ENCODE data around the gene SLC6A17. TPM values are rescaled to one million over a fixed set of nuclear protein-coding genes. Genes with fewer than 3 reads are reported as not detected.
A peak's percentile ranks its signal among the peaks of the same experiment; 100 is the strongest.

The SLC6A17 gene
- total RNA-seq, 1 experiment from 2014 or later = not detected

GRCh38 chr1:110210604-110211495, 60.6 kb downstream of the SLC6A17 start:
- Histone ChIP-seq H3K9me3 (replicated peaks) (no peaks in the 10 kb centered on the region), H3K4me1 (no peaks in the 10 kb centered on the region), H3K27me3 (peaks cover 16% of the 10 kb centered on the region), H3K4me3 (peak overlapping the region; percentile 62), H3K36me3 (no peaks in the 10 kb centered on the region), H3K27ac (no peak overlapping the region)
- peak; percentile 22 to 24 for DNase-seq

GRCh38 chr1:110211496-110212168, 61.3 kb downstream of the SLC6A17 start:
- H3K4me1 ChIP-seq = no peaks in the 10 kb centered on the region
- no peaks in the 10 kb centered on the region for H3K36me3 ChIP-seq
- H3K27me3 ChIP-seq = peaks cover 19% of the 10 kb centered on the region
- no peak overlapping the region for H3K27ac ChIP-seq
- DNase-seq = no peak
- H3K9me3 ChIP-seq (replicated peaks) = no peaks in the 10 kb centered on the region
- H3K4me3 ChIP-seq = no peak overlapping the region

- no peak overlapping the region for H3K4me3 ChIP-seq
- H3K27ac ChIP-seq = no peak overlapping the region
- DNase-seq = no peak
- H3K9me3 ChIP-seq (replicated peaks) = no peaks in the 10 kb centered on the region
- peaks cover 22% of the 10 kb centered on the region for H3K27me3 ChIP-seq
- H3K36me3 ChIP-seq = no peaks in the 10 kb centered on the region
- H3K4me1 ChIP-seq = no peaks in the 10 kb centered on the region
Measured at GRCh38 chr1:110212169-110213142, 62.2 kb downstream of the SLC6A17 start.

DNA sequence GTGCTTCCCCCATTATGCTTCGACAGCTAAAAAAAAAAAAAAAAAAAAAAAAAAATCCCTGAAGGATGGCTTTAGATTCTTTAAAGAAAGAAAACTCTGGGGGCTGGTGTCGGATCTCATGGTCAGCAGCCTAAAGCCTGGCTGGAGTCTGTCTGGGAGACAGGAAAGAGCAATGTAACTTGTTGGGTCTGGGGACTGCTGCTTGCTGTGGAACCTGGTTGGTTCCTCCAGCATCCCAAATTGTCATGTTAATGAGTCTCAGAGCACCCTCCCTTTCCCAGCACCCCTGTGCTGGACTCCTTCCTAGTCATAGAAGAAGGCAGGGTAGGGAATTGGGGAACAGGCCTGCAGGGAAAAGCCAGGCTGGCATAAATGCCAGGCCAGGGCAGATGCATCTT, 62.8 kb downstream of the SLC6A17 start:
- Histone ChIP-seq H3K36me3 (no peaks in the 10 kb centered on the region), H3K4me3 (no peak overlapping the region), H3K27ac (no peak overlapping the region), H3K9me3 (replicated peaks) (no peaks in the 10 kb centered on the region), H3K4me1 (no peaks in the 10 kb centered on the region), H3K27me3 (peaks cover 22% of the 10 kb centered on the region)
- no peak for DNase-seq

DNA sequence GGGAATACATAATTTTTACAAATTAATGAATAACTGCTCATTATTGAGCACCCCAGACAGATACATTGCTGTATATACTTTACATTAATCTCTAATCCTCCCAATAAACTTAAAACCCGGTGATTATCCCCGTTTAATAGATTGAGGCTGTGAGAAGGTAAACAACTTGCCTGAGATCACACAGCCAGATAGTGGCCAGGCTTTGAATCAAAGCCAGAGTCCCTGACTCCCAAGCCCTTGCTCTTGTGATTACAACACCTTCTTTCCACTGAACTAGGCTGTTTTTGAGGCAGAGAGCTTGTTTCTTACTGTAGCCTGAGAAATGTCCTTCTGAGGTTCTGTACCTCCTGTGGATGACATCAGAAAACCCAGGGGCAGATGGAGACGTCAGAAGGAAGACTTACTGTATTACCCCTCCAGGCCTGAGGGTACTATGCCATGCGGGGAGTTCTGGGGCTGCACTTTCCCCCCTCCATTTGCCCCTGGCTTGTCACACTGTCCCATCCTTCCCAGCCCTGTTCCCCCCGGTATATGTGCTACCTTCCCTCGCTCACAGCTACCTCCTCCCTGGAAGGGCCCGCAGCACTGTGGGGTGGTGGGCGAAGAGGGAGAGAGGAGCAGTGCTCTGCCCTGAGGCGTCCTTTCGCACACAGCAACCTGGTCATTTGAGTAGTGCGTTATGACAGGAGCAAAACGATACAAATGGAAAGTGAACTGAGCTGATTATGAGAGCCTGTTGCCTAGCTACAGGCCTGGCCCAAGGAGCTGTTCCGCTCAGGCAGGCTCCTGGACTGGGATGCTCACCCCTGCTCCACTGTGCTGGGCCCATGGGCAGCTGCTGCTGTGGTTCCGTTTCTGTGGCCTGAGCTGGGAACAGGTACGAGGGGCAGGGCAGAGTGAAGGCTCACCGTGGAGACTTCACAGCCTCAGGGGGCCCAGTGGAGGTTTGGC, 64.4 kb downstream of the SLC6A17 start:
- H3K36me3 ChIP-seq = no peaks in the 10 kb centered on the region
- no peaks in the 10 kb centered on the region for H3K9me3 ChIP-seq (replicated peaks)
- no peak overlapping the region for H3K27ac ChIP-seq
- H3K4me3 ChIP-seq = no peak overlapping the region
- peaks cover 32% of the 10 kb centered on the region for H3K27me3 ChIP-seq
- no peak for DNase-seq
- H3K4me1 ChIP-seq = no peaks in the 10 kb centered on the region

DNA sequence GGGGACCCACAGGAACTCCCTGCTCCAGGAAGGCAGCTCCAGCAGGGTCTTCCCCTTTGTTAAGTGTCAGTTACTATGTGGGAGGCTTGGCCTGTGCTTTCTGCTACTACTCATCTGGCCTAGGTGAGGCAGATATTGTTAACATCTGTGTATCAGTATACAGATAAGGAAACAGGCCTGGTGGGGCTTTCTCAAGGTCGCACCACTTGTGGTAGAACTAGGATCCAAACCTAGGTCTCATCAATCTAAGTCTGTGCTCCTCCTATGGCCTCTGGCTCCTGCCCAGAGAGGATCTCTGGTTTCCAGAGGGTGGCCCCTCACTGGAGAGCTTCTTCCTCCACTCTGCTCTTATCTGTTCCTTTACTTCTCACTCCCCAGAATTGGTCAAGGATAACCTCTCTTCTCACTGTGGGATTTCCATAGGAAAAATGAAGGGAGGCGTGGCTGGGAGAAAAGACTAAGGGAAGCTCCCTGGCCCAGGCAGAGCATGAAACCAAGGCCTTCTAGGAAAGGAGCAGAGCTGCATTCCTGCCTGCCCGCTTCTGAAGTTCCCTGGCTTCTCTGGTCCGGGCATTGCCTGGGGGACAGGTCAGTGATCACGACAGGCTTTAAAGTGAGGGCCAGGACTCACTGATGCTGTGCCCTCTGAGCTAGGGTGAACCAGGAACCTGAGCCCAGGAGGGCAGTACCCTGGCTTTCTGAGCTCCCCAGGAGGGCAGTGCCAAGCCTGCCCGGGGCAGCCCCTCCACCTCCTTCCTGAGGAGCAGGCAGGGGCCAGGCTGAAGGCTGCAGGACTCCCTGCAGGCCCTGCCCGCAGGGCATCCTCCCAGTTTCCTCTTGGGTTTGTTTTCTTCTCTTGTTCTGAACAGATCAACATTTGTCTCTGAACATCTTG, 65.6 kb downstream of the SLC6A17 start:
- Histone ChIP-seq H3K4me1 (no peaks in the 10 kb centered on the region), H3K9me3 (replicated peaks) (no peaks in the 10 kb centered on the region), H3K36me3 (no peaks in the 10 kb centered on the region), H3K27me3 (peaks cover 32% of the 10 kb centered on the region), H3K27ac (no peak overlapping the region), H3K4me3 (no peak overlapping the region)
- DNase-seq = no peak

- Histone ChIP-seq H3K27ac (no peak overlapping the region), H3K4me1 (no peaks in the 10 kb centered on the region), H3K36me3 (no peaks in the 10 kb centered on the region), H3K9me3 (replicated peaks) (no peaks in the 10 kb centered on the region), H3K27me3 (peaks cover 32% of the 10 kb centered on the region), H3K4me3 (no peak overlapping the region)
- no peak for DNase-seq
Measured at GRCh38 chr1:110216844-110217444, 66.7 kb downstream of the SLC6A17 start.

DNA sequence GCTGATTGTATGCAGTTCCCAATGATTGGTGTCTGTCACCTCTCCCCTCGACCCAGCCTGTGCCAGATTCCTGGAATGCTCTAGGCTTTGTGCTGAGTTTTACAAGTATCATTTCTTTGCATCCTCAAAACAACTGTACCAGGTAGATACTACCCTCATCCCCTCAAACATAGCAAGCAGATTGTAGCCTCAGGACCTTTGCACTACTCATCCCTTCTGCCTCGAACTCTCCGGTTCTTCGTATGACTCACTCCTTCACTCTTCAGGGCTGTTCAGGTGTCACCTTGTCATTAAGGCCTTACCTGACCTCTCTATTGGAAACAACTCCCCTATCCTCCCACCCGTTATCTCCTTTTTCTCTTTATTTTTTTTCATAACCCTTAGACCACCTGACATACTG, 67.8 kb downstream of the SLC6A17 start:
- Histone ChIP-seq H3K9me3 (replicated peaks) (no peaks in the 10 kb centered on the region), H3K27ac (no peak overlapping the region), H3K36me3 (no peaks in the 10 kb centered on the region), H3K4me3 (no peak overlapping the region), H3K27me3 (peaks cover 31% of the 10 kb centered on the region), H3K4me1 (no peaks in the 10 kb centered on the region)
- no peak for DNase-seq

DNA sequence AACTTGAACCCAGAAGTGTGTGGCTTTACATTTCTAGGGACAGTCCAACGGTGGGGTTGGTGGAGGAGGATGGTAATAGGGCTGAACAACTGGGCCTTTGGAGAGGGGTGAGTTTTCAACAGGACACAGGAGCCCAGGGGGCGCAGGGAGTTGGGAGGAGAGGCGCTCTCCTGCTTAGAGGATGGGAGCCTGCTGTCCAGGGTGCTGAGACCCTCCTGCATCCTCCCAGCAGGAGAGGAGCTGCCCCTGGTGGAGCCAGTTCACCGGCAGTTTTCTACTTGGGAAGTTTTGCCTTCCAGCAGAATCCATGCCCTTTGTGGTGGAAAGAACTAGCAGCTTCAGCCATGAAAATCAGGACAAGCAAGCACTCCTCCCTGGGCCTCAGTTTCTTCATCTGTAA, 68.4 kb downstream of the SLC6A17 start:
- peak; percentile 26 to 38 for DNase-seq
- Histone ChIP-seq H3K27me3 (peaks cover 25% of the 10 kb centered on the region), H3K4me3 (no peak overlapping the region), H3K4me1 (no peaks in the 10 kb centered on the region), H3K27ac (no peak overlapping the region), H3K9me3 (replicated peaks) (no peaks in the 10 kb centered on the region), H3K36me3 (no peaks in the 10 kb centered on the region)

DNA sequence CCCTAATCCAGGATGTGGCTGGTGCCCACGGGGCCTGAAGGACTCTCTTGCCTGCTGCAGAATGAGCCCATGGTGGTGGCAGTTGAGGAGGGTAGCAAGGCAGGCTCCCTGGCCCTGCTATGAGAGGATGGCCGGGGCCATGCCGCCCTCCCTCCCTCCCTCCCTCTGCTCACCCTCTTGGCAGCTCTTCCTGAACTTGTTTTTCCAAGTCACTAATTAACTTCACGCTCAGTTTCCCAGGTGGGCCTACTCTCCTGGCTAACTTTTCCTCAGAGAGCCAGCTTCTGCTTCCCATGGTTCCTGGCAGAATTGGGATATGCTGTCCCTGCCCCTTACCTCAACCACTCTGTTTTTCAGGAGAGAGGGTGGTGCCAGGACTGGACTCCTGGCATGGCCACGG, 70.0 kb downstream of the SLC6A17 start:
- no peak overlapping the region for H3K4me3 ChIP-seq
- H3K9me3 ChIP-seq (replicated peaks) = no peaks in the 10 kb centered on the region
- no peak overlapping the region for H3K27ac ChIP-seq
- H3K27me3 ChIP-seq = peaks cover 21% of the 10 kb centered on the region
- H3K36me3 ChIP-seq = no peaks in the 10 kb centered on the region
- H3K4me1 ChIP-seq = no peaks in the 10 kb centered on the region
- no peak for DNase-seq

DNA sequence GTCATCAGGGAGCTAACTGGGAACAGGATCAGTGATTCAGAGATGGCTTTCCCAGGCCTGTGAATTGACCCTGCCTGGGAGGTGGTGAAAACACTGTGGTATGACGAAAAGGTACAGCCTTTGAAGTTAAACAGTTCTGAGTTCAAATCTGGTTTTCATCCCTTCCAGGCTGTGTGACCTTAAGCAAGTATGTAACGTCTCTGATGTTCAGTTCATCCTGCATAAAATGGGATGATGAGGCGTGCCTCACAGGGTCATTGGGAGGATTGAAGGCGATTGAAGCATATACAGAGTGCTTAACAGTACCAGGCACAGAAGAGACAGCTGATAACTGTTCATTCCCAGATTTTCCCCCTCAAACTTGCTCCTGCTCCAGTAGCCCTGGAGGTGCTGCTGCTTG, 70.8 kb downstream of the SLC6A17 start:
- Histone ChIP-seq H3K4me3 (no peak overlapping the region), H3K4me1 (no peaks in the 10 kb centered on the region), H3K27me3 (peaks cover 13% of the 10 kb centered on the region), H3K27ac (no peak overlapping the region), H3K9me3 (replicated peaks) (no peaks in the 10 kb centered on the region), H3K36me3 (no peaks in the 10 kb centered on the region)
- no peak for DNase-seq

DNA sequence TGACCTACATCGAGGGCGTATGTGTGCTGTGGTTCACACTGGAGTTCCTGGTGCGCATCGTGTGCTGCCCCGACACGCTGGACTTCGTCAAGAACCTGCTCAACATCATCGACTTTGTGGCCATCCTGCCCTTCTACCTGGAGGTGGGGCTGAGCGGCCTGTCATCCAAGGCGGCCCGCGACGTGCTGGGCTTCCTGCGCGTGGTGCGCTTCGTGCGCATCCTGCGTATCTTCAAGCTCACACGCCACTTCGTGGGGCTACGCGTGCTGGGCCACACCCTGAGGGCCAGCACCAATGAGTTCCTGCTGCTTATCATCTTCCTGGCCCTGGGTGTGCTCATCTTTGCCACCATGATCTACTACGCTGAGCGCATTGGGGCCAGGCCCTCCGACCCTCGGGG, 72.8 kb downstream of the SLC6A17 start:
- peaks cover 10% of the 10 kb centered on the region; the same call in 1 of the 2 replicates for H3K27me3 ChIP-seq
- H3K27ac ChIP-seq = no peak overlapping the region

DNA sequence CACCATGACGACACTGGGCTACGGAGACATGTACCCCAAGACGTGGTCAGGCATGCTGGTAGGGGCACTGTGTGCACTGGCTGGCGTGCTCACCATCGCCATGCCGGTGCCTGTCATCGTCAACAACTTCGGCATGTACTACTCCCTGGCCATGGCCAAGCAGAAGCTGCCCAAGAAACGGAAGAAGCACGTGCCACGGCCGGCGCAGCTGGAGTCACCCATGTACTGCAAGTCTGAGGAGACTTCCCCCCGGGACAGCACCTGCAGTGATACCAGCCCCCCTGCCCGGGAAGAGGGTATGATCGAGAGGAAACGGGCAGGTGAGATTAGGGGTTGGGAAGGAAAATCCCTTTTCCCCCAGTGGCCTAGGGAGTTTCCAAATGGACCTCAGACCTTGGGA, 73.3 kb downstream of the SLC6A17 start:
- no peaks in the 10 kb centered on the region for H3K4me1 ChIP-seq
- no peak overlapping the region for H3K4me3 ChIP-seq
- peaks cover 7% of the 10 kb centered on the region; the same call in 1 of the 2 replicates for H3K27me3 ChIP-seq
- H3K27ac ChIP-seq = no peak overlapping the region
- no peaks in the 10 kb centered on the region for H3K36me3 ChIP-seq
- no peaks in the 10 kb centered on the region for H3K9me3 ChIP-seq (replicated peaks)
- DNase-seq = no peak

More for the DNA sequence above, 72.8 kb downstream of the SLC6A17 start:
- Histone ChIP-seq H3K9me3 (replicated peaks) (no peaks in the 10 kb centered on the region), H3K4me1 (no peaks in the 10 kb centered on the region), H3K4me3 (no peak overlapping the region), H3K36me3 (no peaks in the 10 kb centered on the region)
- DNase-seq = no peak

Data from SJCRH30 (cell line).